NCI-H1417 (cell line): ENCODE results near the gene KSR2.
"Not testable (repeated sequence)": the region's sequence is repeated elsewhere in the genome, so short reads cannot be mapped to it uniquely, and the experiment has no call there.

Experiments used
- DNase-seq, 3 experiments: peaks; one replicate each; lab custom pipeline; 2025; lab: John Stamatoyannopoulos, UW

Gene KSR2

DNA sequence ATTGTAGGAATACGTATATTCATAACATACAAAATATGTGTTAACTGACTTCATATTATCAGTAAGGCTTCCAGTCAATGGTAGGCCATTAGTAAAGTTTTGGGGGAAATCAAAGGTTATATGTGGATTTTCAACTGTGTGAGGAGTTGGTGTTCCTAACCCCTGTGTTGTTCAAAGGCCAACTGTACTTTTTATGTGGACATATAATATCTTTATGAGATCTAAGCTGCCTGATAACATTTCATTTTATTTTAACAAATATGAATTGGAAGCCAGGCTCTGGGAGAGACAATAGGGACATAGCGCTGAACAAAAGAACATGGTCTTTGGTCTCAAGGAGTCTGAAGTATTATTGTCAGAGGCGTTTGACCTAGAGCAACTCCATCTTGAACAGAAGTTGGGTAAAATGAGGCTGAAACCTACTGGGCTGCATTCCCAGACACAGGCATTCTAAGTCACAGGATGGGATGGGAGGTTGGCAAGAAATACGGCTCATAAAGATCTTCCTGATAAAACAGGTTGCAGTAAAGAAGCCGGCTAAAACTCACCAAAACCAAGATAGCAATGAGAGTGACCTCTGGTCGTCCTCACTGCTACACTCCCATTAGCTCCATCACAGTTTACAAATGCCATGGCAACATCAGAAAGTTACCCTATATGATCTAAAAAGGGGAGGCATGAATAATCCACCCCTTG, 147.2 kb downstream of the KSR2 start:
- DNase-seq = no peak

DNA sequence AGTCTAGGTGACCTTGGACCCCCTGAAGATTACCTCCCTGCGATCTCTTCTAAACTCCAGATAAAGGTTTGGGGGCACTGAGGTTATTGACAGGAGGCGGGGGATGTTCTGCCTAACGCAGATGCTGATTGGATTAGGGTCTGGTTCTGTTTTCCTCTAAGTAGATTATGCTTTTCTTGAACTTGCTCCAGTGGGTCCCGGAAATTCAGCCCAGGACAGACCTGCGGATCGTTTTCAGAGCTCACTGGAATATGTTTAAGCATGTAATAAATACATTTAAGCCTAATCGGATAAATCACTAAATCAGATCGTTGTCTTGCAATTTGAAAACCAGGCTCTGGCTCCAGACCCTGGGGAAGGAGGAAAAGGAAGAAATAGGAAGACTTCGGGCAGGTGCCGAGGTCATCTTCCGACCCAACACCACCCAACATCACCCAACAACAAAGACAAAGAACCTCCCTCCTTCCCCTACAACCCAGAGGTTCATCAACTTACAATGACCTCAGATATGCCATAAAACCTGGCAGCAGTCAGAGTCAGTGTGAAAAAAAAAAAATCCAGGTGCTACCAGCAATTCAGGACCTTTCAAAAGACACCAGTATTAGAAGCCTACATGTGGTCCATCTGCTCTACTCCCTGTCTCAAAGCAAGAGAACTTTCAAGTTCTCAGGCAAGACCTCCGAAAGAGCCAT, 148.4 kb downstream of the KSR2 start:
- no peak for DNase-seq

DNA sequence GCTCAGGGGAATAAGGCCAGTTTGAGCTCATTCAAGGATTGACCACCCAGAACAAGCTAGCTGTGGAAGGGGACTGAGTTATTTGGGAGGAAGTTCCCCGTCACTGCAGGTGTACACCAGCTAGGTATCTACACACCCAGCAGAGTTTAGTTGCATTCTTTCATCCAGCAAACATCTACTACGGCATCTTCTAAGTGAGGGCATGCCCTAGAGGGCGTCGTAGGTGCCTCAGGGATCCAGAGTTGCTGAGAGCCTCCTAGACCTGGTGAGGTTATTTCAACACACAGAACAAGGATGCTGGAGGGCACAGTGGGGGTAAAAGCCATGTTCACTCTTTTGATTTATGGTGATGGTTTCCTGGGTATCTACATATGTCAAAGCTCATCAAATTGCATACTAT, 149.6 kb downstream of the KSR2 start:
- DNase-seq = peak in 1 of 3 experiments; percentile 21

DNA sequence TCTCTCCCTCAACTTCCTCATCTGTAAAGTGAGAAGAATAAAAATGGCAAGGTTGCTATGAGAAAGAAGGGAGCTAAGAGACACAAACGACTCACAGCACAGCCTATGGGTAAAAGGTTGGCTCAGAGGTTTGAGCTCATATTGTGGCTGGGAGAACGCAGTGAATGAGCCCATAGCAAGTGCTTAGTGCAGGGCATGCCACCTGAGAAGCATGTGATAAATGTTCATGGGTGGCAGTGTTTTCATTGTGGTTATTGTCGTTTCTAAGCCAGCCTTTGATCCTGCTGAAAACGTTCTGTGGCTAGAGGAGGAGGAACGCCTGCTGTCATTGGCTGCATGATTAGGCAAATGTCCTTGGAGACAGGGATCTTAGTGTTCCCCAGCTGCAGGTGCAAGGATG, 150.4 kb downstream of the KSR2 start:
- DNase-seq = peak in 2 of 3 experiments; percentile 8 to 61

DNA sequence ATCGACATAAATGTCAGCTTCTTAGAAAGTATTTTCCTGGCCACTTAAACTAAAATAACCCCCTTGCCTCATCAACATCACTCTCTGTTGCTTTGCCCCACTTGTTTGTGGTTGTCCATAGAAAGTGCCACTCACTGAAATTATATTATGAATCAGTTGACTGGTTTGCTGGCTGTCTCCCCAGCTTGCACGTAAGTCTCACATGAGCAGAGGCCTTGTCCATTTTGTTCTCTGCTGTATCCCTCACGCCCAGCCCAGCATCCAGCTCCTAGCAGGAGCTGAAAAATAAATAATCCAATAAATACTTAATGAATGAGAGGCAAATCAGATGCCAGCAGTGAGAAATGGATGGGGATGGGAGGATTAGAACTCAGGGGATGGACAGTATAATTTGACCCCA, 159.3 kb downstream of the KSR2 start:
- no peak for DNase-seq

DNA sequence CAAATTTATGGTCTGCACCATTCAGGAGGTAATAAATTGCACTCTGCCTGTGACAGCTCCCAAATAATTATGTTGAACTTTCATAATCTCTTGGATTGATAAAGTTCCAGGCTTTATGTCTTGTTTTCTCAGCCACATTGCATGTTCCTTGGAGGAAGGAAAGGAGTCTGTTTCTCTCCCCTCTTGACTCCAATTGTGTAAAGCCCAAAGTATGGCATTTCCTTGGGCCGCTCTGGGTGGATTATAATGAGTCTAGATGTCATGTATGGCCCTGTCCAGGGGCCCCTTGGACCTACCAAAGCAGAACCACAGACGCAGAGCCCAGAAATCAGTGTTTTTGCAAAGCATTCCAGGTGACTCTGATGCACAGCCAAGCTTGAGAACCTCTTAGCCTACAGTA, 160.8 kb downstream of the KSR2 start:
- no peak for DNase-seq

DNA sequence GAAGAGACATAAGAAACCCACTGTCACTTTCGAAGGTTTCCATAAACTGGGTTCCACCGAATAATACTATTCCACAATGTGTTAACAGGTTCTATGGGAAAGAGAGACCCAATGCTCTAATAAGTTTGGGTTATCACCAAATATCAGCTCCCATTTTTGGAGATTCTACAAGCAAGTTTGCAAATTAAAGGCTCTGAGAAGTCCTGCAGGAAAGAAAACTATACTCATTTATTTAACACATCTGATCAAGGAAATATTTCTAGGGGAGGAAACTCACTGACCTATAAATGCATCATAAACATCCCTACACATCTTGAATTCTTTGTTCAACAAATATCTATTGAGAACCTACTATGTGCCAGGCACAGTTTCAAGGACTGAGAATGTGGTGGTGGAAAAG, 161.4 kb downstream of the KSR2 start:
- DNase-seq = no peak

DNA sequence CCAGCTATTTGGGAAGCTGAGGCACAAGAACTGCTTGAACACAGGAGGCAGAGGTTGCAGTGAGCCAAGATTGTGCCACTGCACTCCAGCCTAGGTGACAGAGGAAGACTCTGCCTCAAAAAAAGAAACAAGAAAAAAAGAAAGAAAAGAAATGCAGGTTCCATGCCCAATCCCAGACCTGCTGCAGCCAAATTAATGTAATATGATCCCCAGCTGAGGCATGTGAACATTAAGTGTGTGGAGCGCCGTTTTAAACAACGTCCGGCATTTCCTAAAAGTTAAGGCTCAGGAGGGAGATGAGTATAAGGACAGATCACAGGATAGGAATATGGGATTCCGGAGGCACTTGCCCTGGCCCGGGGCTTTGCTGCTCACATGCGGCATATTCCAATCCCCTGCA, 162.9 kb downstream of the KSR2 start:
- no peak for DNase-seq

DNA sequence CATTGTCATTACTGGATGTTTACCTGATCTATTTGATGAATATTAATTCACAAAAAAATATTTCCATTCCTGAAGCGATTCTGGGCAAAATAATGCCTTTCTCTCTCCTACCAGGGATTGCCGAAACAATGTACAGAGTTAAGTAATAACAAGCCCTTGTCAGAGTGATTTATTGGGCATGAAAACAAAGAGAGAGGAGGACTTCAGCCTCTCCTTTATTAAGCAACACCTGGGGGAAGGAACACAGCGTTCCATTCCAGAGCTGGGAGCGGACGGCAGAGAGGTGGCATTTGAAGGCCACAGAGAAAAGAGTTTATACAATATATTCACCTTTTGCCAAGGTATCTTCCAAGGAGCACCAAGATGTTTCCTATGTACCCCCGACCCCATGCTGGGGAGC, 165.8 kb downstream of the KSR2 start:
- peak in 2 of 3 experiments; percentile 38 to 85 for DNase-seq

DNA sequence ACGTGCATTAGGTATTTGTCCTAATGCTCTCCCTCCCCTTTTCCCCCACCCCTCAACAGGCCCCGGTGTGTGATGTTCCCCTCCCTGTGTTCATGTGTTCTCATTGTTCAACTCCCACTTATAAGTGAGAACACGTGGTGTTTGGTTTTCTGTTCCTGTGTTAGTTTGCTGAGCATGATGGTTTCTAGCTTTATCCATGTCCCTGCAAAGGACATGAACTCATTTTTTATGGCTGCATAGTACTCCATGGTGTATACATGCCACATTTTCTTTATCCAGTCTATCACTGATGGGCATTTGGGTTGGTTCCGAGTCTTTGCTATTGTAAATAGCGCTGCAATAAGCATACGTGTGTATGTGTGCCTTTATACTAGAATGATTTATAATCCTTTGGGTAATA, 168.1 kb downstream of the KSR2 start:
- not testable (repeated sequence) for DNase-seq

DNA sequence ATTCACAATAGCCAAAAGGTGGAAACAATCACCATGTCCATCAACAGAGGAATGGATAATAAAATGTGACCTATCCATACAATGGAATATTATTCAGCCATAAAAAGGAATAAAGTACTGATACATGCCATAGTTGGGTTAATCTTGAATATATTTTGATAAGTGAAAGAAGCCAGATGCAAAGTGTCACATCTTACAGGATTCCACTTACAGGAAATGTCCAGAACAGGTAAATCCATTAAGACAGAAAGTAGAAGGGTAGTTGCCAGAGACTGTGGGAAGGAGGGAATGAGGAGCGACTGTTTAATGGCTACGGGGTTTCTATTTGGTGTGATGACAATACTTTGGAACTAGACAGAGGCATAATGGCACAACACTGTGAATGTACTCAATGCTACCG, 171.6 kb downstream of the KSR2 start:
- DNase-seq = no peak

DNA sequence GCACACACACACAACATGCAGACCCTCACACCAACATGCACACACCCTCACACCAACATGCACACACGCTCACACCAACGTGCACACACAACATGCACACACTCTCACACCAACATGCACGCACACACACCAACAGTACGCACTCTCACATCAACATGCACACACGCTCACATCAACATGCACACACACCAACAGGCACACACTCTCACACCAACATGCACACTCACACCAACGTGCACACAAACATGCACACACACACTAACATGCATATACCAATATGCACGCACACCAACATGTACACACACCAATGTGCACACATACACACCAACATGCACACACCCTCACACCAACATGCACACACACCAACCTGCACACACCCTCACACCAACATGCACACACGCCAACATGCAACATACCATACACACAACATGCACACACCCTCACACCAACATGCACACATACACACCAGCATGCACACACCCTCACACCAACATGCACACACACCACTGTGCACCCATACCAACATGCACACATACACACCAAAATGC, 175.8 kb downstream of the KSR2 start:
- no peak for DNase-seq

DNA sequence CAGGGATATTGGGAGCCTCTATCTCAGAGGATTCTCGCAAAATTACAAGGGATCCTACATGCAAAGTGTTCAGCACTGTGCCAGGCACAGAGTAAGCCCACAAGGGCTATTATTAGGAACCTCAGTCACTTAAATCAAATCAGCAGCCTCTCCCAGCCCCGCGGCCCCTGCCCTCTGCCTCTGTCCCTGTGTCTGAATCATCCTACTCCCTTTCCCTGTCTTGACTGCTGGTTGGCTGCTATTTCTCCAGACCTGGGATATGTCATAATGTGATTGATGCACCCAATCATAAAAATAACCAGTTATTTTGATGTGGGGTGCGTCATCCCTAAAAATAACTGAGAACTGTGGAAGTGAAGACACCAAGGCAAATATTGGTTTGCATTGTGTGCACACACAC, 176.3 kb downstream of the KSR2 start:
- no peak for DNase-seq

DNA sequence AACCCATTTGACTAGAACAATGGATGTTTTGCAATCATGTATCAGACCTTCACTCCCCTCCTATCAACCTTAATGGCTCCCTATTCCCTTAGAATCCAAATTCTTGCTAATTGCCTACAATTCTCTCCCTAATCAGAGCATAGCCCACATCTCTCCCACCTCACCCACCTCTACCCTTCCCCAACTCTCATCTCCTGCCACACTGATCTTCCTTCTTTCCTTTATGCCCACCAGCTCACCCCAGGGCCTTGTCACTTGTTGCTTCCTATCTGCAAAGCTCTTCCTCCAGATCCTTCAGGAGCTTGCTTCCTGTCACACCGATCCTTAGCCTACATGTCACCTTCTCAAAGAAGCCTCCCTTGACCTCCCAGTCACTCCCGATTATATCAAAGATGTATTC, 177.8 kb downstream of the KSR2 start:
- DNase-seq = no peak

DNA sequence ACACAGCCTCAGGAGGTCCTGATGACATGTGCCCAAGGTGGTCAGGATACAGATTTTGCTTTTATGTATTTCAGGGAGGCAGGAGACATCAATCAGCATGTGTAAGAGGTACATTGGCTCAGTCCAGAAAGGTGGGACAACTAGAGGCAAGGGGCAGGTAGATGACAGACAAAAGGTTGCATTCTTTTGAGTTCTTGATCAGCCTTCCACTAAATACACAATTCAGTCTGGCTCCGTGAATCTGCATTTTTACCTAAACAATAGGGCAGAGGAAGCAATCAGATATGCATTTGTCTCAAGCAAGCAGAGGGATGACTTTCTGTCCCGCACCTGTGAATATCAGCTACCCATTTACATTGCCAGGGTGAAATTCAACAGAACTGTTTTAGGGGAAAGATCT, 178.6 kb downstream of the KSR2 start:
- DNase-seq = no peak

DNA sequence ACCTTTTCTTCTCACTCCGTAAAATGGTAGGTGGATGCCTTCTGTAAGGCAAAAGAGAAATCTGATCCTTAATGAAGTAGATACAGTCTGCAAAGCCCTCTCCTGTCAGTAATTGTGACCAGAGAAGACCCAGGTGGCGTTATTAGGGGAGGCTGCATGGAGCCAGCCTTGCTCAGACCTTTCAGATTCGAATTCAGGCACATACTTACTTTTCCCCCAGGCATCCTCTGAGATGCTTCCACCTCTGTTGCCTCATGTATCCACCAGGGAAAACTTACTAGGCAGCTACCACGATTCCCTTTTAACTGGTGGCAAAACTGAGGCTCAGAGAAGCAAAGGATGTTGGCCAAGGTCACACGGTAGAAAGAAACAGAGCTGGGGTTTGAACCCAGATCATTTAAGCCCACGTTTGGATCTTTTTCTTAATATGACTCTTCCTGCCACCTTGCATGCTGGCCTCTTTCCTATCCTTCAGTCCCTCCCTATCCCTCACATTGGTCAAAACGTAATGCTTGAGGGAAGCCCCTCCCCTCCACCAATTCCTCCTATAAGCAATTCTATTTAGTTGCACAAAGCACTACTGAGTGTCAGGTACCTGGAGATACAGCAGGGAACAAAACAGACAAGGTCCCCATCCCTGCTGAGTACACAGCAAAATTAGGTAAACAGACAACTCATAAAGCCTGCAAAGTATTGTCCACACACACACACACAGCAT, 179.4 kb downstream of the KSR2 start:
- DNase-seq = peak in 1 of 3 experiments; percentile 12

DNA sequence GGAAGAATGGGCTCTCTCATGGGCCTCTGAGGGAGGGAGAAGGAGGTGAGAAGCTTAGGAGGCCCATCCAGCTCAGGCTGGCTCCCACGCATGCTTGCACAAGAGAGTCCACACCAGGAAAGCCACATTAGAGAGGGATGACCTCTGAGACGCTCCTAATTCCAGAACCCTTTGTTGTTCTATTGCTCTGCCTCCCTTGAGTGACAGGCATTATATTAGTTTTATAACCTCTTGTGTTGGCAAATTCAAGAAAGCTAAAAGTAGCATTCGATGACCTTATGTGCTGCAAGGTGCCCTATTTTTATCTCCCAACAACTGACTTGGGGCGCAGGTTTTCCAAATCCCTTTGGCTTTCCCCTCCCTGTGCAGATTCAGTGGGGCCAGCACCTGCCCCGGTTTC, 190.1 kb downstream of the KSR2 start:
- DNase-seq = no peak

DNA sequence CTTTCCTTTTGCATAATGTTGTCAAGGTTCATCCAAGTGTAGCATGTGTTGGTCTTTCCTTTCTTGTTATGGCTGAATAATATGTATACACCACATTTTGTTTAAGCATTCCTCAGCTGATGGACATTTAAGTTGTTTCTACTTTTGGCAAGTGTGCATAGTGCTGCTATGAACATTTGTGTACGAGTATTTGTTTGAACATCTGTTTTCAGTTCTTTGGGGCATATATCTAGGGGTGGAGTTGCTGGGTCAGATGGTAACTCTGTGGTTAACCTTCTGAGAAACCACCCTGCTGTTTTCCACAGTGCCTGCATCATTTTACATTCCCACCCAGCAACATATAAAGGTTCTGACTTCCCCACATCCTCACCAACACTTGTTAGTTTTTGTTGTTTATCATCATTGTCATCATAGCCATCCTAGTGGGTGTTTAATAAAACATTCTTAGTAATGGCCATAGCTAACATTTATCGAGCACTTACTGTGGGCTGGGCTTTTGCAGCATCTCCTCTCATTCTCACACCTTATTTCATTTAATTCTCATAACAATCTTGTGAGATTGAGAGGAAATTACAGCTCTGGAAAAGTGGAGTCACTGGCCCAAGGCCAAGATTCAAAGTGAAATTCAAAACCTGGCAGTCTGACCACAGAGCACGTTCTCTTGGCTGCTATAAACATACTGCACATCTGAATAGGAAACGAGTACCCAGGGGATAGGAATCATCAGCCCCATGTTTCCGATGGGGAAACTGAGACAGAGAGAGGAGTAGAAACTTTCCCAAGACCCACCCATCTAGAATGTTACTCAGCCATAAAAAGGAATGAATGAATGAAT, 193.6 kb downstream of the KSR2 start:
- peak in 1 of 3 experiments; percentile 14 for DNase-seq

DNA sequence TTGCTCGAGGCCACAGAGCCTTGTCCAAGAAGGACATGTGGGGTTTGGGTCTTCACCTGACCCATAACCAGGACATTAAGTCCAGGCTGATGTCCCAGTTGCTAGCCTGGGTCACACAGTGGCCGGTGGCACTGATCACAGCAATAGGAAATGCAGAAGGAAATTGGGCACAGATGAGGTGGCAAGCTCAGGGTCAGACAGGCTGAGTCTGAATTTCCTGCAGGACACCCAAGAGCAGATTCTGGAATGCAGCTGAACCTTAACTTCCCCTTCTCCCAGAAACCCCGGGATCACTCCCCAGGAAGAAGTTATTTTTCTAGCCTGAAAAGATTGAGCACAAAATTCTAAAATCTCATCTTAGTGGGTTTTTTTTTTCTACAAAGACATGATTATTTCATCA, 199.9 kb downstream of the KSR2 start:
- DNase-seq = no peak

DNA sequence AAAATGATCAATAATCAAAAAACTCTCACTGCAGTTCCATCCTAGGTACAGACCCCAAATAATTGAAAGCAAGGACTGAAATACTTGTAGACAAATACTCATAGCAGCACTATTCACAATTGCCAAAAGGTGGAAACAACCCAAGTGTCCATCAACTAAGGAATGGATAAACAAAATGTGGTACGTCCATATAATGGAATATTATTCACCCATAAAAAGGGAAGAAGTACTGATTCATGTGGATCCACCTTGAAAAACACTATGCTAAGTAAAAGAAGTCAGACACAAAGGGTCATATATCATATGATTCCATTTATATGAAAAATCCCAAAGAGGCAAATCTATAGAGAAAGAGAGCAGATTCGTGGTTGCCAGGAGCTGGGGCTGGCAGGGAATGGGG, 202.8 kb downstream of the KSR2 start:
- DNase-seq = no peak

DNA sequence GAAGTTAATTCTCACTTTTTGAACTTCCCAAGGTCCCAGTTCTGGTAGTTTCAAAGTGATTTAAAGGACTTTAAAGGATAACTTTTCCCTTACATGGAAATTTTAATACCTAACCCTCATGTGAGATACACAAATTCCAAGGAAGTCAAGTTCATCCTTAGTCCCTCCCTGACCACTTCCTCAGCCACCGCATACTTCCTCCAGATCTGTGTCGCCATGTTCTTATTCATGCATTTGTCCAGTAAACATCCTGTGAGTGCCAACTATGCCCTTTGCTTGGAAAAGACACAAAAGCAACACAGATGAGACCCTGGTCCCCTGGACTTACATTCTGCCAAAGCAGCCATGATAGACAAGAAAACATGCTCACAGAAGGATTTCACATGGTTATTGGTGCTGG, 206.6 kb downstream of the KSR2 start:
- DNase-seq = no peak

DNA sequence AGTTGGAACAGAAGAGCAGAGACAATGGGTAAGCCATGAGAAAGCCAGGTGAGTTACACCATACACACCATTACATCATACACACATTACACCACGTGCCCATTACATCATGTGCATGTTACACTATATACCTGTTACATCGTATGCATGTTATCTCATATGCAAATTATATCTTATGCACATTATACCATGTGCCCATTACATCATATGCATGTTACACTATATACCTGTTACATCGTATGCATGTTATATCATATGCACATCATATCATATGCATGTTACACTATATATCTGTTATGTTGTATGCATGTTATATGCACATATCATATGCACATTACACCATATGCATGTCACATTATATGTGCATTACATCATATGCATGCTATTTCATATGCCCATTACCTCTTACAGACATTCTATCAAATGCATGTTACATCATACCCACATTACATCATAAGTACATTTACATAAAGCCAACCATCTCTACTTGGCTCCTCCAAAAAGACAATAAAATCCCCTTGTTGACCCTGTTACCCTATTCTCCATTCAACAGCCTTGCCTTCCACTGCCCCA, 207.2 kb downstream of the KSR2 start:
- no peak for DNase-seq
